GM19438 (cell line): ENCODE results near the gene MYCBP.
A peak's percentile ranks its signal among the peaks of the same experiment; 100 is the strongest.

Experiments
- ATAC-seq: cut with Tn5 transposase; IDR thresholded peaks from one replicate; pipeline ENCODE4 v1.9.1; 2021; ENCODE audit warnings: low read depth; ENCODE audit not compliant: unreplicated experiment

Gene MYCBP

DNA sequence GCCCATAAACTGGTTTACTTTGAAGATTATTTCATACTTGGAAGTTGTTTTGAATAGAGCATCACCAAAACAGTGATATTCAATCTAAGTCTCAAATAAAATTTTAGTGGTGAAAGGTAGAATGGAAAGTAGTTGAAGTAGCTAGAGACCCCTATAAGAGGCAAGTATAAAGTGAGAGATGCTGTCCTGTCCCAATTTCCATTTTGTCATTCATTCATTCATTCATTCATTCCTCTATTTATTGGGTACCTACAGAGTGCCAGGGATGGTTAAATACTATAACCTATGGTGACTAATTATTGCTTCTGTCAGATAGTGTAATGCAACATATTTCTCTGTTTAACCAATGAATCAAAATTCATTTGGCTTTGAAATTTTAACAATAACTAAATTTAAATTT, 46.3 kb downstream of the MYCBP start:
- ATAC-seq: no peak

DNA sequence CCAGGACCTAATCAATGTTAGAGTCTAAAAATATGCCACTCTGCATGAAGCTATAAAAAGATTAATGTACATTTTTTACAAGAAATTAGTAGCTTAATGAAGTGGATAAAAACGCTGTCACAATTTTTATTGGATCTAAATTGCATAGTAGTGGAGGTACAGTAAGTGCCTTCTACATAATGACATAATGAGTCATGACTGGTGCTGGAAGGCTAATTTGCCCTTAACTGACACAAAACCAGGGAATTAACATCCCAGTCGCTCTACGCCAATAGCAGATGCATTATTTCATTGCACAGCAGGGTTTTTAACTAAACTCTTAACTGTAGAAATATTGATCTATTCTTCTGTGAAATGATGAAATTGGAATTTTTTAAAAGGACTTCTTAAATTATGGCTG, 46.9 kb downstream of the MYCBP start:
- no peak for ATAC-seq

DNA sequence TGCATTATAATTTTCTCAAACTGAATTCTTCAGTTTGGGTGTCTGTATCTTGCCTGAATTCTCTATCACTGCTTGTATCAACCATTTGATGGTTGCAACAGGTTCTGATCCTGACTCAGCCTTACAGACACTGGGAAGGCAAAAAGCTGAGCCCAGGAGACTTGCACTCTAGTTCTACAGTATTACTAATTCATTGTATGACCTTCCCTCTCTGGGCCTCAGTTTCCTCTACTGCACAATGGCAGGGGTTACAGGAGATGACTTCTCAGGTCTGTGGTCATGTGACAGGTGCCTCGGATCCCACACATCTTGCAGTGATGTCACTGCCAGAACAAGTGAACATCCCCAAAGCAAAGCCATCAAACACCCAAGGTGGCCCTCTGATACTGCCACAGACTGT, 52.3 kb downstream of the MYCBP start:
- ATAC-seq: no peak

DNA sequence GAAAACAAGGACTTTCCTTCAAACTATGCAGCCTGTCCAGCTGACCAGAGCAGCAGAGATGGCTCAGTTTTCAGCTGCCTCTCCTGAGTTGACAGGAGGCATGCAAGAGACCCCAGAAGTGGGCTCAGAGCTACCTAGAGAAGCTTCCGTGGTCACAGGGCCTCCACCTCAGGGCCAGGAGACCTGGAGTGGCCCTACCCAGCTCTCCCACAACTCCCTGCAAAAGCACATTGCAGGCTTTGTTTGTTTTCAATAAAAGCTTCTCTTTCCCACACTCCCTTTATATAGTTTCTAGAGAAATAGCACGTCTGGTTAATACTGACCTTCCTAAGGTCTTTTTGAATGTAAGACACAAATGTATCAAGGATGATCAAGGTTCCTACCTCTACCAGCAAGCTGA, 53.6 kb downstream of the MYCBP start:
- no peak for ATAC-seq

DNA sequence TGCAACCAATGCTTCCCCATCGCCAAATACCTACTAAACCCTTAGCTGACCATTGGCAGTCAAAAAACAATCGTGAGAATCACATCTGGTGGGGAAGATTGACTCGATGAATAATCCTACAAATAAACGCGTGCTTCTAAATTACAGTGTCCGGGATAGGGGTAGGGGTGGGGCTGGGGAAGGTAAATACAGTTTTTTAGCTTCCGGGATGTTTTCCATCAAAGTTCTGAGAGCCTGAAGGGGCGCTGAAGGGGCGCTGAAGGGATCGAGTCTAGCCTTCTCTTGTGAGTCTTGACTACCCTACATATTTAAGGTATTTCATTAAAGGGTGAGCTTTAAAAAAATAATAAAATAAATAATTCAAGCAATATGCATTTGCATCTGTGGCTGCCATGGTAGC, 54.1 kb downstream of the MYCBP start:
- no peak for ATAC-seq

DNA sequence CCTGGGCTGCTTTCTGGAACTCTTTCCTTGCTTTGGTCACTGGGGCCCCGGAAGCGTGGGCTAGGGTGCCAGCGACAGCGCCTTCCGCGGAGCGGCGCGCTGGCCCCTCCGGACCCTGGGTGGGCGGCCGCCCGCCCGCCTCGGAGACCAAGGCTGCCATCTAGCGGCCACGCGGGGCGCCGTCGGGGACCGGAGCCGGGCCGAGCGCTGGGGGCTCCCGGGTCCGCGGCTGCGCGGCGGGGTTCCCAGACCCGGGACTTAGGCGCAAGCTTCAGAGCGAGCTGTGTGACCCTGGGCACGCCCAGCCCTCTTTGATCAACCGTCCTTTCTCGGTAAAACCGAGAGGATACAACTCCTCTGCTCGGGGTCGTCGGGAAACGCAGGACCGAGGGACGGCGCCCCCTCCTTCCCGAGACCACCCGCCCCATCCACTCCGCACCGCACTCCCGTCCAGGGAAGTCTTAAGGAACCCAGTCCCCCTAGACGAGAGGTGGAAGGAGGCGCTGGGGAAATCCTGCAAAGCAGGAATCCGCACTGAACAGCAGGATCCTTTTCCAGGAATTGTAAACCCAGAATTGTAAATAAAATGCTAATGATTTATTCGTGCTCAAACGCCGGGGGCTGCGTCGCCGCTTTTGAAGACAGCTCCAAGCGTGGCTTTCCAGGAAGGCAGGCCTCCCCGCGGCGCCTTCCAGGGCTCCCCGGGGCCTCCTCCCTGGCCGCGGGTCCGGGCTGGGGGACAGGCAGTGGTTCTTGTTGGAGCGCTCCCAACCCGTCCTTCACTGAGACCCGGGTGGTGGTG, 54.8 kb downstream of the MYCBP start:
- no peak for ATAC-seq

DNA sequence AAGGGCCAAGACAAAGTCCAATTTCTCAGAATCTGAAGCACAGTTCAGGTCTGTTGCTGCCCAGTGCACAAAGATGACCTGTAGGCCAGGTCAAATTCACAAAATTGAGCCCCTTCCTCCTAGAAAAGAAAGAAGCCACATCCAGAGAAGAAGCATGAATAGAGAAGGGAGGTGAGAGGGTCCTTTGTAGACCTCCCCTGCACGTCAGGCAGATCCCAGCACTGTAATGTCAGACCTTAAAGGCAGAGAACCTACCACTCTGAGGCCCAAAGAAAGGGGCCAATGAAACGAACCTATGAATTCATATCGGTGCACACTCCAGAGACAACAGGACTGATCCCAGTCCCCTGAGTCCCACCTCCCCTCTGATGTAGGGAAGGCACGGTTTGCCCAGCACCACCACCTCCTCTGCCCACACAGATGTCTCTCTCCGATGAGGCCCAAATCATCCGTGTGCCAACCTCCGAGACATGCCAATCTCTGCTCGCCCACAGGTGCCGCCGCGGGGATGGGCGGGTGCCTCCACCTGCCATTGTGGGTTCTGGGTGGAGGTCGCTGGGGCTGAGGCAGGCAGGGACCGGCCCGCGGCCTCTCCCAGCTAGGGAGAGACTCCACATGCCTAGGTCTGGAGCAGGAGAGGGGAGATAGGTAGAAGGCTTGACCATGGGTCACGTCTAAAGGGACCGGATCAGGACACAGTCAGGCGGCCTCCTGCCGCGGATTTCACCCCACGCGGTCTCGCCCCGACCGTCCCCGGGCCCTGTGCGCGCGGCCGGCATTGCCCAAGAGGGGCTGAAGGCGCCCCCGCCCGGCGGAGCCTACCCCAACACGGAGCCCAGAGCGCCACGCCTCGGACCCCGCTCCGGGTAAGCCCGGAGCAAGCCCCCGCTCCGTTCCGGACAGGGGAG, 55.6 kb downstream of the MYCBP start:
- ATAC-seq: no peak

DNA sequence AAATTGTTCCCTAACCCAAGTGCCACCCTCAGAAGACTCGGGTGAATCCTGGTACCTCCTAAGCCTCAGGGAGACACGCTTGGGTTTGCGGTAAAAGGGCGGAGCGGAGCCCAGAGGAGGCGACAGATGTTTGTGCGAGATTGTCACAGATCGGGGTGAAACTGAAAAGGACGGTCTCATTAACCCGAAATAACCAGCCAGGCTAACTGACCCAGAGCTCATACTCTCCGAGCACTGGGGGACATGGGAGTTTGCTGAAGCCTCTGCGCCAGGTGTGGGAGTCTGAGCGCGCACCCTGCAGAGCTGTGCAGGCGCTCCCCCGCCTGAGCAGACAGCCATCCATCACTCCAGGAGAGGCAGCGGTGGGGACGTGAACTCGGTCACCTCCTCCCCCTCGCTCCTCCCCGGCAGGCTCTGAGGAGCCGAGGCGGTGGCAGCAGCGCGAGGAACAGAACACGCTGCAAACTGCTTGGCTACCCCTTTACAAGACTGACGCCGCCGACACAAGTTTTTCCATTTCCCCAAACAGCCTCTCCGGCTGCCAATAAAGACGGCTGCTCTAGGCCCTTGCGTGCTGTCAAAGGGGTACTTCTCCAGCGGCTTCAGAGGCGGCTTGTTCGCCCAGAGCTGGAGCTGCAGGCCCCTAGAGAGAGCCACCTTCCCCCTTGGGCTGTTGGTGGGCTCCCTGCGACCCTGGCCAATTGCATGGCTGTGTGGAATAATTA, 57.1 kb downstream of the MYCBP start:
- ATAC-seq: peak; percentile 77

DNA sequence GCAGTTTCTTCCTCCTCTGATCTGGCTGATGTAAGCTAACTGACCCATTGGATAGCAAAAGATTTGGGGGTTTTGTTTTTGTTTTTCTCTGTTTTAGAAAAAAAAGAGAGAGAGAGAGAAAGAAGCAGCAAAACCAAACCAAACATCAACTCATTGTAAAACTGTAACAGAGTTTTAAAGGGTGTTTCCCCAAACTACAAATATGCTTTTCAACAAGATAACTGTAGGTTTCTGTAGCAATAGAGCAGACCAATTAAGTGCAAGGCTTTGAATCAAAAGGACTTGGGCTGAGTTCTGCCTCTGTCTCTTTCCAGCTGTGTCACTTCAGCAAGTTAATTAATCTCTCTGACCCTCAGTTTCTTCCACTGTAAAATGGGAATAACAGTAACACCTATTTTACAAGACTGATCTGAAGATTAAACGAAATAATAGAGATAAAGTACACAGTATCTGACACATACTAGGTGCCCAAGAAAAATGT, 58.1 kb downstream of the MYCBP start:
- no peak for ATAC-seq

DNA sequence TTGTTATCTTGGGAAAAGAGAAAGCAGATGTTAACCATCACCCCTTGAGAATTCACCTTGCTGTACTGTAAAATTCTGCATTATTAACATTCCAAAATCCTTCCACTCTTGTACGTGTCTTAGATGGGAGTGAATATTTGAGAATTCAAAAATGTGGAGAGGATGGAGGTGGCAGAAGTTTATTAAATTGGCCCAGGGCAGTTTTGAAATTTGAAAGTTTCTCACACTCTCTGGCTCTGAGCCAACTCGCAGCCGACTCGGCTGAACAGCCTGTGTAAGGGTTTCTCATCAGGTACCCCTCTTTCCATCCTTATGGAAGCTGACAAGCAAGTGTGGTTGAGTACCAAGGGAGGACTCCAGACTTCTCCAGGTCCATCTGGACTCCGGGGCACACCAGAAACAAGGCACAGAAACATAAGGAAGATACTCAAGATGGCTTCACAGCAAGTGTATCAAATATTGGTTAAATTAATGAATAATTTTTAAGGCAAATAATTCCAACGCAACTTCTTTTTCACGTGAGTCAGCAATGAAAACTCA, 58.6 kb downstream of the MYCBP start:
- no peak for ATAC-seq

DNA sequence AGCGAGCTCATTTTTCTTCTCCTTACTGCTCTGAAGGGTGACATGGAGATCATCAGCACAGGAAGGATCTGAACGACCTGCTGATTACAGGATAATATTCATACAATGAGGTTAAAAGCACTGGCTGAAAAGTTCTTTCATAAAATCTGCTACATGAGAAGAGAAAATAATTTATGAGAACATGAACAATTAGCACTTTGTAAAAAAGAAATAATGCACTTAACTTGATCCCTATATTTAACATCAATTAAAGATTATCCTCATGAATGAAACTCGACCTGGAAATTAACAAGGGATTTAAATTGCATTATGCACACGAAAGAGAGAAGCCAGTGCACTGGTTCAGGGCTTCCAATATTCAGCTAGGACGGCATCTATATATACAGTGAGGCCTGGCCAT, 60.2 kb downstream of the MYCBP start:
- no peak for ATAC-seq
